Measurements from ENCODE around the gene AGPAT4.

AGPAT4 gene

GRCh38 chr6:161080263-161080970 lies 193.4 kb downstream of the AGPAT4 start:
- peaks cover 15 to 75% (median 50%) of the 10 kb centered on the region in 4 experiments for H3K36me3 ChIP-seq (ENCODE audit: control insufficient read depth in 4 of 4, insufficient read depth in 4 of 4, low read length in 3 of 4)
- CTCF ChIA-PET = interaction anchor here (1.1 kb wide), 1 partner anchor 9 kb away, joined by 3 read pairs; no protein-coding TSS in a partner anchor
- peaks cover 0 to 10% (median 2%) of the 10 kb centered on the region in 4 experiments for H3K4me1 ChIP-seq (ENCODE audit: control extremely low read depth in 1 of 4, control insufficient read depth in 4 of 4, insufficient read depth in 4 of 4, low read length in 3 of 4)
- no peaks in the 10 kb centered on the region for H3K9me3 ChIP-seq (ENCODE audit: control extremely low read depth in 1 of 5, control insufficient read depth in 4 of 5, insufficient read depth in 2 of 5, low read depth in 1 of 5, low read length in 4 of 5)
- H3K4me3 ChIP-seq (ENCODE audit: control insufficient read depth in 1 of 7, extremely low read depth in 1 of 7, insufficient read depth in 4 of 7, low read depth in 2 of 7, low read length in 6 of 7) = no peak overlapping the region
- H3K27ac ChIP-seq (ENCODE audit: insufficient read depth in 1 of 2, low read depth in 1 of 2, low read length in 2 of 2, poor library complexity in 1 of 2, severe bottlenecking in 2 of 2) = no peak overlapping the region
- WGBS (ENCODE audit: insufficient coverage) = 93% methylated on average over 7 of the region's 12 CpGs
- H3K27me3 ChIP-seq (replicated peaks in 2 of 5; ENCODE audit: control insufficient read depth in 4 of 5, insufficient read depth in 5 of 5, low read length in 4 of 5) = no peaks in the 10 kb centered on the region
- DNase-seq = no peak
- POLR2A ChIA-PET = no interaction called here
